ENCODE data around the gene PLN. TPM values are rescaled to one million over a fixed set of nuclear protein-coding genes. Genes with fewer than 3 reads are reported as not detected.

PLN gene
- total RNA-seq, 4 donors from 2014 or later, result 32.6 to 52.0 (median 47.1) TPM

GRCh38 chr6:118514689-118515088, 33.4 kb upstream of the PLN start:
- Histone ChIP-seq H3K9me3 (peaks cover 0 to 2% of the 10 kb centered on the region in 2 donors), H3K4me3 (no peak overlapping the region), H3K27me3 (no peaks in the 10 kb centered on the region), H3K4me1 (no peaks in the 10 kb centered on the region), H3K36me3 (no peaks in the 10 kb centered on the region), H3K27ac (no peak overlapping the region)
- TF ChIP-seq POLR2AphosphoS5 (IDR thresholded peaks at IDR 0.05), result no peak
- no peak for TF ChIP-seq EP300 (IDR thresholded peaks at IDR 0.05; ENCODE audit: low read depth)
- TF ChIP-seq POLR2A (IDR thresholded peaks at IDR 0.05), result no peak
- TF ChIP-seq, protein P1, sequence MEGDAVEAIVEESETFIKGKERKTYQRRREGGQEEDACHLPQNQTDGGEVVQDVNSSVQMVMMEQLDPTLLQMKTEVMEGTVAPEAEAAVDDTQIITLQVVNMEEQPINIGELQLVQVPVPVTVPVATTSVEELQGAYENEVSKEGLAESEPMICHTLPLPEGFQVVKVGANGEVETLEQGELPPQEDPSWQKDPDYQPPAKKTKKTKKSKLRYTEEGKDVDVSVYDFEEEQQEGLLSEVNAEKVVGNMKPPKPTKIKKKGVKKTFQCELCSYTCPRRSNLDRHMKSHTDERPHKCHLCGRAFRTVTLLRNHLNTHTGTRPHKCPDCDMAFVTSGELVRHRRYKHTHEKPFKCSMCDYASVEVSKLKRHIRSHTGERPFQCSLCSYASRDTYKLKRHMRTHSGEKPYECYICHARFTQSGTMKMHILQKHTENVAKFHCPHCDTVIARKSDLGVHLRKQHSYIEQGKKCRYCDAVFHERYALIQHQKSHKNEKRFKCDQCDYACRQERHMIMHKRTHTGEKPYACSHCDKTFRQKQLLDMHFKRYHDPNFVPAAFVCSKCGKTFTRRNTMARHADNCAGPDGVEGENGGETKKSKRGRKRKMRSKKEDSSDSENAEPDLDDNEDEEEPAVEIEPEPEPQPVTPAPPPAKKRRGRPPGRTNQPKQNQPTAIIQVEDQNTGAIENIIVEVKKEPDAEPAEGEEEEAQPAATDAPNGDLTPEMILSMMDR (IDR thresholded peaks at IDR 0.05), result no peak
- no peak for DNase-seq
- WGBS, 2 donors (ENCODE audit: low coverage in 1 of 2), result 81 to 89% methylated on average over 3 of the region's 3 CpGs
- in situ Hi-C loops (cut with MboI; ENCODE audit: low pct_ligation_motif_present in 1 of 4, low pct_unique_long_range_greater_than_20kb in 1 of 4, low sequenced_read_pairs in 3 of 4) (loop anchor here in 1 of 4 donors (25.0 kb wide), 1 partner anchor 227 kb away; no protein-coding TSS in a partner anchor), intact Hi-C loops (cut with DNase I; ENCODE audit: low total_unique reads) (no loop called here)

- no peaks in the 10 kb centered on the region for H3K27me3 ChIP-seq
- H3K9me3 ChIP-seq, result no peaks in the 10 kb centered on the region
- 92 to 95% methylated on average over 3 to 4 of the region's 4 CpGs for WGBS, 2 donors (ENCODE audit: low coverage in 1 of 2)
- no peak overlapping the region for H3K27ac ChIP-seq
- in situ Hi-C loops (cut with MboI; ENCODE audit: low pct_ligation_motif_present in 1 of 4, low pct_unique_long_range_greater_than_20kb in 1 of 4, low sequenced_read_pairs in 3 of 4), result loop anchor here in 1 of 4 donors (25.0 kb wide), 1 partner anchor 235 kb away; no protein-coding TSS in a partner anchor
- no peak for DNase-seq
- H3K4me1 ChIP-seq, result peaks cover 0 to 5% (median 4%) of the 10 kb centered on the region in 4 donors
- intact Hi-C loops (cut with DNase I; ENCODE audit: low total_unique reads), result no loop called here
- H3K36me3 ChIP-seq, result peaks cover 0 to 4% (median 0%) of the 10 kb centered on the region in 4 donors
- no peak overlapping the region for H3K4me3 ChIP-seq
- TF ChIP-seq POLR2A (IDR thresholded peaks at IDR 0.05), result no peak
- TF ChIP-seq POLR2AphosphoS5 (IDR thresholded peaks at IDR 0.05), result no peak
- TF ChIP-seq, protein P1 (IDR thresholded peaks at IDR 0.05), result no peak
- no peak for TF ChIP-seq EP300 (IDR thresholded peaks at IDR 0.05; ENCODE audit: low read depth)
Measured at GRCh38 chr6:118522422-118522821, 25.7 kb upstream of the PLN start.

- Histone ChIP-seq H3K4me3 (no peak overlapping the region), H3K9me3 (no peaks in the 10 kb centered on the region), H3K4me1 (peaks cover 0 to 12% (median 5%) of the 10 kb centered on the region in 4 donors), H3K27me3 (no peaks in the 10 kb centered on the region), H3K27ac (no peak overlapping the region), H3K36me3 (peaks cover 0 to 4% (median 0%) of the 10 kb centered on the region in 4 donors)
- intact Hi-C loops (cut with DNase I; ENCODE audit: low total_unique reads), result no loop called here
- TF ChIP-seq POLR2AphosphoS5 (IDR thresholded peaks at IDR 0.05) (no peak), EP300 (IDR thresholded peaks at IDR 0.05; ENCODE audit: low read depth) (no peak), POLR2A (IDR thresholded peaks at IDR 0.05) (no peak)
- TF ChIP-seq, protein P1 (IDR thresholded peaks at IDR 0.05), result no peak
- in situ Hi-C loops (cut with MboI; ENCODE audit: low pct_ligation_motif_present in 1 of 4, low pct_unique_long_range_greater_than_20kb in 1 of 4, low sequenced_read_pairs in 3 of 4), result loop anchor here in 1 of 4 donors (25.0 kb wide), 1 partner anchor 236 kb away; no protein-coding TSS in a partner anchor
- WGBS, 2 donors (ENCODE audit: low coverage in 1 of 2), result 83 to 85% methylated on average over 5 of the region's 5 CpGs
- DNase-seq, result no peak
Measured at GRCh38 chr6:118523216-118523615, 24.9 kb upstream of the PLN start.

GRCh38 chr6:118524686-118525085, 23.4 kb upstream of the PLN start:
- Histone ChIP-seq H3K27ac (peak overlapping the region in 1 of 4 donors; percentile 67), H3K27me3 (no peaks in the 10 kb centered on the region), H3K4me3 (no peak overlapping the region), H3K4me1 (peaks cover 0 to 15% (median 7%) of the 10 kb centered on the region in 4 donors), H3K9me3 (no peaks in the 10 kb centered on the region), H3K36me3 (peaks cover 0 to 4% (median 0%) of the 10 kb centered on the region in 4 donors)
- TF ChIP-seq, protein P1 (IDR thresholded peaks at IDR 0.05), result no peak
- TF ChIP-seq EP300 (IDR thresholded peaks at IDR 0.05; ENCODE audit: low read depth), result no peak
- TF ChIP-seq POLR2A (IDR thresholded peaks at IDR 0.05), result no peak
- TF ChIP-seq POLR2AphosphoS5 (IDR thresholded peaks at IDR 0.05), result no peak
- WGBS, 2 donors (ENCODE audit: low coverage in 1 of 2), result 76 to 100% methylated on average over 1 to 2 of the region's 2 CpGs
- in situ Hi-C loops (cut with MboI; ENCODE audit: low pct_ligation_motif_present in 1 of 4, low pct_unique_long_range_greater_than_20kb in 1 of 4, low sequenced_read_pairs in 3 of 4) (loop anchor here in 1 of 4 donors (25.0 kb wide), 1 partner anchor 237 kb away; no protein-coding TSS in a partner anchor), intact Hi-C loops (cut with DNase I; ENCODE audit: low total_unique reads) (no loop called here)
- no peak for DNase-seq
